Measurements from ENCODE around the gene CNOT8.
"Not testable (repeated sequence)": the region's sequence is repeated elsewhere in the genome, so short reads cannot be mapped to it uniquely, and the experiment has no call there.

Gene CNOT8

DNA sequence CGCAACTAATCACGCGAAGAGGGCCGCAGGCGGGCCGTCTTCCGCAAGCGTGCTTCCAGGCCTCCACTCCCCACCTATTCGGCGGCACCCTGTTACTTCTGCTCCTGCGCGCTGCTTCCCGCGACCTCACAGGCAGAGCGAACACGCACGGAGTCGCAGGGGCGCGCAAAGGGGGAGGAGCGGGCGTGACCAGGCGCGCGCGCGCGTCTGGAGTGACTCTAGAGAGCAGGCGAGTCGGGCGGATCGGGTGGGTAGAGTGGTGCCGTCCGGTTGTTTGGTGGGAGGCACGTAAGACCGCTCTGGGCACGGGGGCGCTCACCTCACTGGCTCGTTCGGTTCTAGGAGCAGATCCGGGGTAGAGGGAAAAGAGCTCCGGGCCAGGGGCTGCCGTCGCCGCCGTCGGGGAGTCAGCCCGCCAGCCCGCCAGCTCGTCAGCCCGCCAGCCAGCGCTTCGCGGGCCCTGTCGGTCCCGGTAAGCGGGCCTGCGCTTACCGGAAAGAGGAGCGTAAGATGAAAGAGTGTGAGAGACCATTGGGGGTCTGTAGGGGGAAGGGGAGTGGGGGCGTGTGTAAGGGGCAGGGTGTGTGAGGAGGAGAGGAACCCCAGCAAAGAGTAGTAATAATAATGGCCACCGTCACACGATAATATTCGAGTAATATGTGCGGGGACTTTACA, at the start of gene CNOT8:
Gene CNOT8, plus strand, starts transcription at position 331 of the 675 bp plus-strand sequence. CDS start 4,652 bp downstream, outside the sequence.
- FAIRE-seq, result peak; percentile 93

DNA sequence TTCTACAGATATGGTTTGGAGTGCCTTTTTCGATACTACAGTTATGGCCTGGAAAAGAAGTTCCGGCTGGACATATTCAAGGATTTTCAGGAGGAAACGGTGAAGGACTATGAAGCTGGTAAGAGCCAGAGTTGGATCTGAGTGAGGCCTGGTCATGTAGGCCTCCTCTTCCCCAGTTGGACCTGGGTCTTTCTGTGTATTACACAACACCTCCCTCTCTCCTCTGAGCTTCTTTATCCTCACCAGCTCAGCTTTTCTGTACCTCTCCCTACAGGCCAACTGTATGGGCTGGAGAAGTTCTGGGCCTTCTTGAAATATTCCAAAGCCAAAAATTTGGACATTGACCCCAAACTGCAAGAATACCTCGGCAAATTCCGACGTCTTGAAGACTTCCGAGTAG, 47.2 kb upstream of the CNOT8 start:
- no peak for FAIRE-seq

DNA sequence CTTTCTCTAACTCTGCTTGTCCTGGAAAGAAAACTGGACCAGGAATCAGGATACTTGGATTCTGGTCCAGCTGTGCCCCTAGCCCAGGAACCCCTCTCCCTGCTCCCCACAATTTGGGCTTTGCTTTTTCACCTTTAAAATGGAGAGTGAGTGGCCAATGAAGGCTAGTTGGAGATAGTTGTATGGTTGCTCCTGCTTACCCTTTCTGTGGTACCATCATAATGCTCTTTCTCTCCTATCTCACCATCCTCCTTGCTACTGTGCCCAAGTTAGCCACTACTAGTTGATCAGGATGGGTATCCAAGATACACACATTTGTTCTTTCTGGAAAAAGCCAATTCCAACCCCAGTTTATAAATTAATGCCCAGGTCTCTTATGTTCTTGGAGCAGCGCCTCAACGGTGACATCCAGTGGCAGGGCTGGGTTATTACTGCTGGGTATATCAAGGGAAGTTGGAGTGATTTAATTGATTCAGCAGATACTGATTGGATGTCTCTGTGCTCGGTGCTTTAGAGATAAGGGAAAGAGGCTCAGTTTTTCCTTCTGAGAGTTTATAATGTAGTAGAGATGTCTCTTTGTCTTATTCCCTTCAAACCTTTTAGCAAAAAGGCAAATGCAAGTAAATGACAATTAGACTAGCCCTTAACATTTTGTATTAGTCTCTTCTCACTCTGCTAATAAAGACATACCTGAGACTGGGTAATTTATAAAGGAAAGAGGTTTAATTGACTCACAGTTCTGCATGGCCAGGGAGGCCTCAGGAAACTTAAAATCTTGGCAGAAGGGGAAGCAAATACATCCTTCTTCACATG, 46.6 kb upstream of the CNOT8 start:
- peak; percentile 81 for FAIRE-seq

DNA sequence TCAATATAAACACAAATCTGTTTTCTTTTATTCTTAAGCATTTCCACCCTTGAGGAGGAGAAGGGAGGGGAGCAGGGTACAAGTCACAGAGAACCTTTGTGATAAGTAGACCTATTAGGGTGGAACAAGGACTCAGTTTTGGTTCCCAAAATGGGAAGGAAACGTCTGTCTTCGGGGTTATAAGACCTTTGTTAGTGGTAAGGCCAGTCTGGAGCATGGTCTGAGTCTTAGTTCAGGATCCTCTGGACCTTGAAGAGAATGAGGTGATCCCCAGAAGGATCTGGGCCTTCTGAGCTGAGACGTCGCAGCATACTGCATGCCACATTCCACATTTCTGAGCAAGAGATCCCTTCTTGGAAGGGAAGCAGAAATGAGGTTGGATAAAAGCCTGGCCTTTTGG, 45.3 kb upstream of the CNOT8 start:
- no peak for FAIRE-seq

DNA sequence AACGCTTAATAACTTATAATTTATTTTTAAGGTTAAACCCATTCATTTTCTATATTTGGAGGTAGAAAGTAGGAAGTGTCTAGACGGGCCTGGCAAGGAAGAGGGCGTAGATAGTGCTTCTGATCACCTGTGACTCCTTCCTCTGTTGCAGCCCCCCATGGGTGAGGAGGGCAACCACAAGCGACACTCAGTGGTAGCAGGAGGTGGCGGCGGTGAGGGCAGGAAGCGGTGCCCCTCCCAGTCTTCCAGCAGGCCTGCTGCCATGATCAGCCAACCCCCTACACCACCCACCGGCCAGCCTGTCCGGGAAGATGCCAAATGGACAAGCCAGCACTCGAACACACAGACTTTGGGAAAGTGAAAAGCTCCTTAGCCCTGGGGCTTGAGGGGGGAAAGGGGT, 44.7 kb upstream of the CNOT8 start:
- FAIRE-seq, result no peak

DNA sequence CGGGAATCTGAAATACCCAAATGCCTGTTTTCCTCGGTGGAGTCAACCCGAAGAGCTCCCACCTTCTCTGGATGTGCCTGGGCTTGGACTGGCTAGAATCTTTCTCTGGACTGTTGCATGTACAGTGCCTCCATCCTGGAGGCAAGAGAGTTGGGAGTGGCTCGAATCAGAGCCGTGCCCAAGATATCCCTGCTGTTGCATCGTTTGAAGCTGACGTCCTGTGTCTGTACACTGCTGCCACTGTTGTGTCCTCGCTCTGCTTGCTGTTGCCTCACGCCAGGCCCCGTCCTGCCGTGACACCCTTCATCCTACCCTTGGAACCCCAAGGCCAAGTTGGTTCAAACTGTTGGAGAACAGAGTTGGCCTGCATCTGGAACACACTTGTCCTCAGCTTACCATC, 43.4 kb upstream of the CNOT8 start:
- FAIRE-seq, result no peak

DNA sequence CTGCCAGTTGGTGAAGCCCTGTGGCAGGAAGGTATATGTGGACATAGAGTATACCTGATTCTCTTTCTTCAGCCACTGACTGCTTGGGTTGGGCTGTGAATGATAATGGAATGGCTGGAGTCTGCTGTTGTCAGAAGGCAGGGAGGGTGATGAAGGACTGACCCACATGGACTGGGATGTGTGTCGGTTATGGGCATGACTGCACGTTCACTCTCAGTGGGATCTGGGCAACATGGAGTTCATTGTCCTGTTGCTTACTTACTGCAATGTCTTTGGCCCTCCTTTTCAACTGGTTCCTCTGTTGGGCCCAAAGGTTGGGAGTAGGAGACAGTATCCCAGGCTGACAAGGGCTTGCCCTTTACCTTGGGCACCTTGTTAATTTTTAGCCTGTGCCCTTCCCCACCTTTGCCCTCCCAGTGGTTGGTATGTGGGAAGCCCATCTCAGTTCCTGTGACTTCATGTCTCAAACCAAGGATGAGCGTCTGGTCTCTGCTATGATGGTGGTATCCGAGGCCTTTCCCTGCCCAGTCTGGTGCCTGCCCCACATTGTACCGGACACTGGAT, 42.7 kb upstream of the CNOT8 start:
- no peak for FAIRE-seq

DNA sequence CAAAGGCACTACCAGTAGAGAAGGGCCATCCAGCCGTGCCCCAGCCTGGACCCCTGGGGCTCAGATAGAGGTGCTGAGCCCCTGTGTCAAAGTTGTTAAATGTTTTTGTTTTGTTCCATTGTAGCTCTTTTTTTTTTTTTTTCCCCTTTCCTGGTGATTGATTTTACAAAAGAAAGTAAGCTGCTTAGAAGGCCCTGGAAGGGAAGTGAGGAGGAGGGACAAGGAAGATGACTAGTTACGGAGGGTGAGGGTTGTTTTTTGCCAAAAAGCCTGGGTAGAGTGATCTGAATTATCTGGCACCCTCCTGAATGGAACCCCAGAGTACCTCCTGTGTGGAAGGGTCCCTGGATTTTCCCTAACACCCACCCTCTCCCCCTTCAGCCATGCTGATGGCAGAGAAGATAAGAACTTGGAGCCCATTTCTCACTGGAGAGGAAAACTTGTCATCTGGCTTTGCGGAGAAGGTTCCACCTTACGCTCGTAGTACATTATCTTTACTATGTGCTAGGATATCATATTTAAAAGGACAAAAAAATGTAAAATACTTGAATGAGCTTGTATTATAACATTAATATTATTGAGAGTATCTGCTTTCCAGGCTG, 41.4 kb upstream of the CNOT8 start:
- FAIRE-seq, result no peak

DNA sequence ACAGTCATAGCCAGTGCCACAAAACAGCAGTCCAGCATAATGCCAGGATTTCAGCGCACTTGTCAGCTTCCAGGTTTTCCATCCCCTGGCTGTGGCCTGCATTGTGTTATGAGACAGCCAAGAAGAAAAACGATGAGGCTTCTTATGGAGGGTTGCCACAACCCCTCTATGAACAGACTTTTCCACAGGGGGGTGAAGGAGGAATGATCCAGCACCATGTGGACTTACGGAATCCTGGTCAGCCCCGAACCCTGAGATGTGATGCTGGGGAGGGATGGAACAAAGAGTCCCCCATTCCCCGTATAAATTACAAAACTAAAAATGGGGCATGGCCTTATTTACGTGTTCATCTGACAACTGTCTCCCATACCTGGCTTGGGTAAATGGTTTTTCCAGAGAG, 40.6 kb upstream of the CNOT8 start:
- no peak for FAIRE-seq

DNA sequence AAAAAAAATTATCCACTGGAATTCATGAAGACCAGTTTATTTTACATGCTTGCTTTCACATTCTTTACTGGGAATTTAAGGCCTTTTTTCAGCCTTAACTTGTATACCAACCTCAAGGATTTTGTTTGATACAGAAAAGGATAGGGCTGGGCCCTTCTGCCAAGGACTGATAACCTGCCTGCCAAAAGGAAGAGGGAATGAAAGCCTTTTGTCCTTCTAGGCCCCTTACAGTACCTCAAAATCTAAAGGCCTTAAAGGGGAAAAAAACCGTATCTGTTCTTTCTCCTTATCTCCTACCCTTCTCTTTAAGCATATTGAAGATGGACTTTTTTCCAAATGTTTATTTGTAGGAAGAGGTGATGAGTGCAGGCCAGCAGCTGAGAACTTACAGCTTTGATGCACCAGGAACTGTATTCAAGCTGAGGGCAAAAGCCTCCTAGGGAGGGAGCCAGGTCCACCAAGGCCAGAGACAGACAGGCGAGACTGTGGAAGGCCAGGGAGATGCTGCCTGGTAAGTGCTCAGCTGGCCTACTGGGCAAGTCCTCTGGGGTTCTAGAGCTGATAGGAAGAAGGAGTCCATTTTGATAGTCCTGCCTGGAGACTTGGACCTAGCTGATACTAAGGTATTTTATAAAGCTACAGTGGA, 39.8 kb upstream of the CNOT8 start:
- FAIRE-seq, result no peak

DNA sequence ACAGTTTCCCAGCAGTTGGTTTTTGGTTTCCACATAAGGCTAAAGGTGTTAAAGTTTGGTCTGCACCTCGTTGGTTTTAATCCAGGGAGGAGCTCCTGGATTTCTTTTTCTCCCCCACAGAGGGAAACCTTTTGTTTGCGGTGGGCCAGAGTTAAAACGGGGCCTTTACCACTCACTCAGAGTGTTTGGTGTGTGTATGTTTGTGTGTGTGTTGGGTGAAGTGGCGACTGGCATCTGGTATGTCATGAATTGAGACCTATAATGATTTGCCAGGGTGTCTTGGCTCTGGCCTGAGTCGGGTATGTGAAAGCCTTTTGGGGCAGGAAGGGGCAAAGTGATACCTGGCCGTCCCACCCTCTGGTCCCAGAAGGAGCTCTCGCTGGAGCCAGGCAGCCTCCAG, 38.9 kb upstream of the CNOT8 start:
- FAIRE-seq, result no peak

DNA sequence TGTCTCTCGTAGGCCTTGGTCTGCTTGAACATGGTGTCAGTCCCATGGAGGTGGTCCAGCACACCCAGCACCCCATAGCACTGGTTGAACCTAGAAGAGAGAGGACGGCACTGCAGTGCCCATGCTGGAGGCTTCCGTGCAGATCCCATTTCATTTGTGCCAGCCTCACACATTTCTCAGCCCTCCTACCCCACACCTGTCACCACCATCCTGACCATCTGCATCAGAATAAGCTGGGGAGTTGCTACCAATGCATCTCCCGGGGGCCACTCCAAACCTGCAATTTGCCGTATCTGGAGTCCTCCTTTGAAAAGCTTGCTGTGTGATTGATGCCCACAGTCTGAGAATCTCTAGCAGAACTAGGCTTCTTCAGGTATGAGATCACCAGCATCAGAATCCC, 38.0 kb upstream of the CNOT8 start:
- FAIRE-seq, result no peak

DNA sequence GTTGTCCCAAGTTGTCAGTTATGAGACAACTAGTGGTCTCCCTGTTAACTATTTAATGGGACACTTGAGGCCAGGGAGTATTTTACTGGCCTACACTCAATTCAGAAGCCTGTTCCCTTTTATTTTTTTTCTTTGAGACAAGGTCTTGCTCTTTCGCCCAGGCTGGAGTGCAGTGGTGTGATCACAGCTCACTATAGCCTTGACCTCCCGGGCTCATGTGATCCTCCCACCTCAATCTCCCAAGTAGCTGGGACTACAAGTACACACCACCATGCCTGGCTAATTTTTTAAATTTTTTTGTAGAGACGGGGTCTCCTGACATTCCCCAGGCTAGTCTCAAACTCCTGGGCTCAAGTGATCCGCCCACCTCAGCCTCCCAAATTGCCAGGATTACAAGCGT, 35.5 kb upstream of the CNOT8 start:
- FAIRE-seq, result not testable (repeated sequence)

DNA sequence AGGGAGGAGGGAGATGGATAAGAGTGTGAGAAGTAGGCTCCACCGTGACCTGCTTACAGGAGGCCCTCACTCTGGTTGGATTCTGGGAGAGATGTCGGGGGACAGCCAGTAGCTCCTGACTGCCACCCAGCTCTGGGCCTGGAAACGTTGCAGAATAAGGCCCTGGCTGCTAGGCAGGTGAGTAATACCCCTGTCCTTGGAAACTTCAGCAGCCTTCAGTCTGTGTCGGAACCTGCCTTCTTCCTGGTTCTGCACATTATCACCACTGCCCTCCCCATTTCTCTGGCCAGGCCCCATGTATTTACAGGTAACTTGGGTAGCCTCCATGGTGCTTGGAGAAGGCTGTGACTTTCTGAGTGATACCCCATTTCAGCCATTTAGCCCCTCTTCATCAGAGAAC, 34.8 kb upstream of the CNOT8 start:
- no peak for FAIRE-seq

DNA sequence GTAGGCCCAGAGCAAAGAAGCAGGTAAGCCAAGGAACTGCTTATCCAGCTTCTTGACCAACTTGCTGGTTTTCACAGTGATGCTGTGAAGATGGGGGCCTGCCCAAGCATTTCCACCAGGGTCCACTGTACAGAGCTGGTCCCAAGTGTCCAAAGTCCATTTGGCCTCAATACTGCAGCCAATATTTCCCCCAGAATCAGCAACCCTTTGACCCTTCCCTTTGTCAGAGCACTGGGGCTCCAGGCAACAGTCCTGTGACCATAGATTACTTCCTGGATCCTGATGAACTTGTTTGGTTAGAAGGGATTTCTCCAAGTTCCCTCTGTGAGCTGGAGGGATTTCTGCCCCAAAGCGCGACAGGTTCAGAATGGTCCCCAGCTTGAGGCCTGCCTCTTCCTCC, 34.4 kb upstream of the CNOT8 start:
- no peak for FAIRE-seq

DNA sequence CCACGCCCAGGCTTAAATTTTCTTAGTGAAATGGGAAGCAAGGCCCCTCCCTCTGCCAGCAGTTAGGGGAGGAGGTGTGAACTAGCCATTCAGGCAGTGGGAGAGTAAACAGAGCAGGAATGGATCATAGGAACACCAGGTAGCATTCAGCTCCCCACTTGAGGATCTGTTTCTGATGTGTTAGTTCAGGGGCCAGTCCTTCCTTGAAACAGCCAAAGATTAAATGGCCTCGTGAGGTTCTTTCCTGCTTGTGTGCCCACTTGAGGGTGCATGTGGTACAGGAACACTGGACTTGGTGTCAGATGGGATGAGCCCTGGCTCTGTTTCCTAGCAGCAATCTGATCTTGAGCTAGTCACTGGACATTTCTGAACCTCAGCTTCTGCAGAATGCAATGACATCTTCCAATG, 29.2 kb upstream of the CNOT8 start:
- FAIRE-seq, result no peak

DNA sequence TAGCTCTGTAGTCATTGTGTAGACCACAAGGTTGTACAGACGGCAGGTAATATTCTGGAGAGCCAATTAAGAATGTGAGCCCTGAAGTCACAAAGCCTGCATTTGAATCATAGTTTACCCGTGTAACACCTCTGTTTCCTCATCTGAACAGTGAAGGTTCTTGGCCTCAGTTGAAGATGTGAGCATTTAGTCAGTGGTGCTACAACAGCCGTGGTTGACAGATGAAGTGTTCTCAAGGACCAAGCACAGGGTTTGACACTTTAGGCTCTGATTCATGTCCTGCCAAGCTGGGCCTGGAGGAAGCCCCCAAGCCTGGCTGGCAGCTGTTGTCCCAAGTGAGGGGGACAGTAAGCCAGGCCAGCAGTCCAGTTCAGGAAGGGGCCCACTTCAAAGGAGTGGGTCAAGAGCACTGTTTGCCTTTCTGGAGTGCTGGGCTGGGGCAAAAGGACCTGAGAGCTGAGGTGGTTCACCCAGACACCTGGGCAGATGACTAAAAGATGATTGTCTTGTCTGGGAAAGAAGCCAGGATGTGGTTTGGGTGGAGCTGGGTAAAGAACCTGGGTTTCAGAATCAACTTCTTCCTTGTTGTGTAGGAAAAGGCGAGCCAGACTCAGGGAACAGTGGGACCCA, 28.7 kb upstream of the CNOT8 start:
- no peak for FAIRE-seq

DNA sequence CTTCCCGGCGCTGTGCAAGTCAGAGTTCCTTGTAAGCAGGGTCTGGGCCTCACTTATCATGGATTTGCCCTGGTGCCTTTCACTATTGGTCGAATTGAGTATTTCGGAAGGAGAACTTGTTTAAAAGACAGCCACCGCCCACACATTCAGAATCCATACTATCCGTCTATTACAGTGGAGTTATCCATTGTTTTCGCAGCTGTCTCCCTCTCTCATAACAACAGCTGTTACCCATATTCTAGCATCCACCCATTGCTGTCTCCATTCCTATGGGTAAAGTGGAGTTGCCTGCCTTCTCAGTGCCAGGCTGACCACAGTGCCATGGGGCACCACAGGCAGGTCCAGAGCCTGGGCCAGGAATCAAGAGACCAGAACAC, 28.2 kb upstream of the CNOT8 start:
- FAIRE-seq, result no peak

DNA sequence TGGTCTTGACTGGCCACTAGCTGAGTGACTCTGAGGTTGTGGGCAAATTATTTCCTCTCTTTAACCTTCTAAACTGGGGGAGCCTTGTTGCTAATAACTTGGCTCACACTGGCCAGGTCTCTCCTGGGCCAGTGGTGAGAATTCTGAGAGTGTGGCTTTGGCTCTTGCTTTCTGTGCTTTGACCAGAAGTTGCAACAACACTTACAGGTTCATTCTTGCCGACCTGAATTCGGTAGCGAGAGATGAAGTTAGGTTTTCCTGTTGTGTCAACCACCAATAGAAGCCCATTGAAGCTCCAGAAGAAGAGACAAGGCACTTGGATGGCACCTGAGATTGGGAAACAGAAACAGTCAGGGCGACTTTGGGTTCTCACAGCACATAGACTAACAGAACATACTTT, 27.8 kb upstream of the CNOT8 start:
- FAIRE-seq, result no peak

DNA sequence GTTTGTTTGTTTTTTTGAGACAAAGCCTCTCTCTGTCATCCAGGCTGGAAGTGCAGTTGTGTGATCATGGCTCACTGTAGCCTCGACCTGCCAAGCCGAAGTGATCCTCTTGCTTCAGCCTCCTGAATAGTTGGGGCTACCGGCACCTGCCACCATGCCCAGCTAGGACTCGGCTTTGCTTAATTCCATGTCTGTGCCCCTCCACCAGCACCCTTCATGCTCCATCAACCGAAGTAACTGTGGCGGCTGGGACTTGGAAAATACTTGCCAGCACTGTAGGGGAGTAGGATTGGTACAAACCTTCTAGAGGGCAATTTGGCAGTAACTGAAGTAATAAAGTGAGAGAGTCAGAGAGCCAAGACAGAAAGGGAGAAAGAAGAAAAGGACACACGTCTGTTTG, 27.0 kb upstream of the CNOT8 start:
- FAIRE-seq, result no peak

DNA sequence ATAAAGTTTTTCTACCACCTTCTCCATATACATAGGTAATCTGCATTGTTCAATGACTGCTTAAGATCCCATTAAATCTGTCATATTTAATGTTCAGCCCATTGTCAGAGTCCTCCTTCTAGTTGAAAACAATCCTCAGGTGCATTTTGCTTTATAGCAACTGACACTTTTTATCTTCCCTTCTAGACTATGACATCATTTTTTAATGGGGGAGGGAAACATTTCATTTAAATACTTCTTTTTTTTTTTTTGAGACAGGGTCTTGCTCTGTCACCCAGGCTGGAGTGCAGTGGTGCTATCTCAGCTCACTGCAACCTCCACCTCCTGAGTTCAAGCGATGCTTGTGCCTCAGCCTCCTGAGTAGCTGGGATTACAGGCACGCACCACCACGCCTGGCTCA, 25.6 kb upstream of the CNOT8 start:
- FAIRE-seq, result not testable (repeated sequence)

DNA sequence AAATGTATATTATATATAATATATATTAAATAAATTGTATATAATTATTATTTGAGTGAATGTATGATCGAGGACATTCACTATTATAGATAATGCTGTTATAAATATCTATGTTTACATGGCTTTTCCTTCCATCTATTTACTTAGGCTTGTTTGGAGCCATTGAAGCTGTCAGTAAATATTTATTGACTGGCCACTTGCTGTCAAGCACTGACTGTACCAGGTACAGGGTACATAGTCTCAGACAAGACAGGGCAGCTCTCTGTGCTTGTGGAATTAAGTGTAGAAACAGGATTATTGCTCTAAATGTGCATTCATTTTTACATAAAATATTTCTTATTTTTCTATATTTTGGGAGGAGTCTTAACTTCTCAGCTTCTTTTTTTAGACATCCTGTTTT, 24.4 kb upstream of the CNOT8 start:
- no peak for FAIRE-seq

DNA sequence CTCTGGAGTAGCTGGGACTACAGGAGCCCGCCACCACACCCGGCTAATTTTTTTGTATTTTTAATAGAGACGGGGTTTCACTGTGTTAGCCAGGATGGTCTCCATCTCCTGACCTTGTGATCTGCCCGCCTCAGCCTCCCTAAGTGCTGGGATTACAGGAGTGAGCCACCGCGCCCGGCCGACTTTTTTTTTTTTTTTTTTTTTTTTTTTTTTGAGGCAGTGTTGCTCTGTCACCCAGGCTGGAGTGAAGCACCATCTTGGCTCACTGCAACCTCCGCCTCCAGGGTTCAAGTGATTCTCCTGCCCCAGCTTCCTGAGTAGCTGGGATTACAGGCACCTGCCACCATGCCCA, 22.8 kb upstream of the CNOT8 start:
- not testable (repeated sequence) for FAIRE-seq

Data from G401.6 (cell line).